HepG2 (cell line): ENCODE measurements around the gene MEIS1. TPM values are rescaled to one million over a fixed set of nuclear protein-coding genes. Genes with fewer than 3 reads are reported as not detected.

Experiments used
- BRCA1 ChIP-seq: sonication (generic); formaldehyde crosslinking; IDR thresholded peaks from 2 replicates; pipeline ENCODE4 v1.4.0; 2020; ENCODE audit warnings: missing genetic modification reagents
- CREM ChIP-seq, 2 experiments: sonication (generic) in 1 of 2; formaldehyde crosslinking in 1 of 2; IDR thresholded peaks; 2 replicates each; pipeline versions ENCODE4 v1.4.0 to v1.6.1; 2016 to 2020; ENCODE audit warnings: antibody characterized with exemption in 1 of 2, mild to moderate bottlenecking in 1 of 2, missing genetic modification reagents in 1 of 2
- FOXO1 ChIP-seq: sonication (generic); formaldehyde crosslinking; IDR thresholded peaks from 2 replicates; pipeline ENCODE4 v1.4.0; 2020; ENCODE audit warnings: missing genetic modification reagents
- KAT7 ChIP-seq: IDR thresholded peaks from 2 replicates; pipeline ENCODE4 v1.6.1; 2018; ENCODE audit warnings: borderline replicate concordance, missing compliant biosample characterization
- KLF16 ChIP-seq, 2 experiments: sonication (generic) in 1 of 2; formaldehyde crosslinking in 1 of 2; IDR thresholded peaks; 2 replicates each; pipeline versions ENCODE4 v1.6.1 to v1.8.0; 2016 to 2023; ENCODE audit warnings: missing genetic modification reagents in 2 of 2, missing compliant biosample characterization in 1 of 2
- PTBP1 ChIP-seq: fragments of 200-400 bp; formaldehyde crosslinking; IDR thresholded peaks from 2 replicates; pipeline ENCODE4 v1.6.1; 2018; ENCODE audit warnings: low read length, low read depth; ENCODE audit not compliant: poor library complexity, severe bottlenecking
- SCMH1 ChIP-seq: sonication (generic); formaldehyde crosslinking; IDR thresholded peaks from 2 replicates; pipeline ENCODE4 v1.9.0; 2021; ENCODE audit warnings: missing genetic modification reagents, mild to moderate bottlenecking, borderline replicate concordance
- SMAD3 ChIP-seq: sonication (generic); formaldehyde crosslinking; IDR thresholded peaks from 2 replicates; pipeline ENCODE4 v1.4.0; 2020; ENCODE audit warnings: missing genetic modification reagents
- SNAI1 ChIP-seq: sonication (generic); formaldehyde crosslinking; IDR thresholded peaks from 2 replicates; pipeline ENCODE4 v1.5.0; 2020; ENCODE audit warnings: mild to moderate bottlenecking, missing genetic modification reagents, borderline replicate concordance
- SNAPC2 ChIP-seq: sonication (generic); formaldehyde crosslinking; IDR thresholded peaks from 2 replicates; pipeline ENCODE4 v1.8.1; 2022; ENCODE audit warnings: mild to moderate bottlenecking, missing genetic modification reagents
- TOE1 ChIP-seq: sonication (generic); formaldehyde crosslinking; IDR thresholded peaks from 2 replicates; pipeline ENCODE4 v1.4.0; 2020; ENCODE audit warnings: mild to moderate bottlenecking, missing genetic modification reagents
- ZBTB20 ChIP-seq: sonication (generic); formaldehyde crosslinking; IDR thresholded peaks from 2 replicates; pipeline ENCODE4 v1.8.1; 2023; ENCODE audit warnings: missing genetic modification reagents, low read depth, mild to moderate bottlenecking, borderline replicate concordance
- ZNF160 ChIP-seq: sonication (generic); formaldehyde crosslinking; IDR thresholded peaks from 2 replicates; pipeline ENCODE4 v1.8.0; 2022; ENCODE audit warnings: mild to moderate bottlenecking, inconsistent platforms, missing genetic modification reagents
- ZNF451 ChIP-seq: sonication (generic); formaldehyde crosslinking; IDR thresholded peaks from 2 replicates; pipeline ENCODE4 v1.5.0; 2020; ENCODE audit warnings: mild to moderate bottlenecking, missing genetic modification reagents
- ZNF543 ChIP-seq: sonication (generic); formaldehyde crosslinking; IDR thresholded peaks from 2 replicates; pipeline ENCODE4 v1.4.0; 2020; ENCODE audit warnings: mild to moderate bottlenecking, missing genetic modification reagents
- ZNF556 ChIP-seq: sonication (generic); formaldehyde crosslinking; IDR thresholded peaks from 2 replicates; pipeline ENCODE4 v1.4.0; 2020; ENCODE audit warnings: mild to moderate bottlenecking, missing genetic modification reagents, borderline replicate concordance
- ZSCAN30 ChIP-seq: sonication (generic); formaldehyde crosslinking; IDR thresholded peaks from 2 replicates; pipeline ENCODE4 v1.5.0; 2020; ENCODE audit warnings: mild to moderate bottlenecking, missing genetic modification reagents
- polyA plus RNA-seq, 8 experiments: library from polyadenylated mRNA; depleted of rRNA in 3 of 8; stranded (reverse) in 7 of 8; unstranded in 1 of 8; fragments of >200 nt; fragmentation: Illumina TruSeq in 4 of 8; extraction: Trizol in 4 of 8; gene quantifications; 2 replicates each; pipeline versions ENCODE4 v1.2.1 to v1.2.3, GENCODE V29; 2011 to 2016; ENCODE audit warnings: low read depth in 4 of 8, missing spikeins in 1 of 8, mixed read lengths in 1 of 8; ENCODE audit not compliant: insufficient read depth in 1 of 8
- total RNA-seq, 5 experiments: library from RNA; depleted of rRNA; stranded (reverse); fragments of >200 nt; fragmentation: Illumina TruSeq; extraction: Trizol; gene quantifications; 2 replicates each; pipeline ENCODE4 v1.2.3, GENCODE V29; 2016; ENCODE audit warnings: low read depth in 1 of 5
- TF ChIP-seq, protein P1 (sequence below): sonication (generic); formaldehyde crosslinking; IDR thresholded peaks from 2 replicates; pipeline ENCODE4 v1.4.0; 2020; ENCODE audit warnings: mild to moderate bottlenecking, missing genetic modification reagents
- TF ChIP-seq, protein P2 (sequence below): sonication (generic); formaldehyde crosslinking; IDR thresholded peaks from 2 replicates; pipeline ENCODE4 v1.9.0; 2022; ENCODE audit warnings: missing genetic modification reagents, mild to moderate bottlenecking, borderline replicate concordance
- TF ChIP-seq, protein P3 (sequence below): IDR thresholded peaks from 2 replicates; pipeline ENCODE4 v1.6.1; 2016
- TF ChIP-seq, protein P4 (sequence below): sonication (generic); formaldehyde crosslinking; IDR thresholded peaks from 2 replicates; pipeline ENCODE4 v1.5.0; 2020; ENCODE audit warnings: mild to moderate bottlenecking, missing genetic modification reagents, moderate library complexity

Gene MEIS1
- total and polyA plus RNA-seq, 2 of the 13 experiments (the other 11 are each of a cell fraction or from before 2014, with no cell fraction given): 3.8 to 6.0 TPM

DNA sequence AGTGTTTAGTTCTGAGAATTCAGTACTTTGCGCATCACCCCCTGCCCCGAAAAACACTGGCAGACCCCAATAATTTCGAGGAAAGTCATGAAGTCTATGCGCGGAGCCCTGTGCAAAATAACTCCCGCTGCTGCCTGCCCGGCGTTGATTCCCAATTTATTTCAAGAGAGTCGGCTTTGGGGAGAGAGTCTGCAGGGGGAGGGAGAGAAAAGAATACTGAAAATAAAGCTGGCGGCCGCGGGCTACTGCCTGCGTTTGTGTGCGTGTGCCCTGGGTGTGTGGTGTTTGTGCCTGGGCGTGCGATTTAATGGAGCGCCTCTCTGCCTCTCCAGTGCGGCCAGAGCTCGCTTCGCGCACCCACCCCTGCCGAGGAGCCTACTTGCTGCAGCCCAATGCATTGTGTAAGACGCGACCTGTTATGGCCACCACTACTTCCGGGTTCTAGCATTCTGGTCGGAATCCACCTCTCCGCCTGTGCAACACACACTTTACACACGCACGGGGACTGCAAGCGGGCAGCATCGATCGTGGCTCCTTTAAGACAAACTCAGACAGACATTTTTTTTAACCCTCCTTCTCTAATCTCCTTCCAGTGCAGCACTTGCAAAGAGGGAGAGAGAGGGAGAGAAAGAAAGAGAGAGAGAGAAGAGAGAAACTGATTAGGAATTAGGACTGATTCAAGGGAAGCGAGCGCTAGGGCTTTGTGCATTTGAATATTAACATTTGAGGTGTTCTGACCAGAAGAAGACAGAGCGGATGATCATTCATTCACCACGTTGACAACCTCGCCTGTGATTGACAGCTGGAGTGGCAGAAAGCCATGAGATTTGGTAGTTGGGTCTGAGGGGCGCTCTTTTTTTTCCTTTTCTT lies at the start of gene MEIS1 (continued):
- TF ChIP-seq, protein P1, sequence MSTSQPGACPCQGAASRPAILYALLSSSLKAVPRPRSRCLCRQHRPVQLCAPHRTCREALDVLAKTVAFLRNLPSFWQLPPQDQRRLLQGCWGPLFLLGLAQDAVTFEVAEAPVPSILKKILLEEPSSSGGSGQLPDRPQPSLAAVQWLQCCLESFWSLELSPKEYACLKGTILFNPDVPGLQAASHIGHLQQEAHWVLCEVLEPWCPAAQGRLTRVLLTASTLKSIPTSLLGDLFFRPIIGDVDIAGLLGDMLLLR (CRISPR knock-in tag): peak; percentile 82
- TF ChIP-seq KAT7 (CRISPR knock-in tag): peak; percentile 86; the same call in 1 of the 2 replicates
- TF ChIP-seq ZSCAN30 (CRISPR knock-in tag): no peak
- TF ChIP-seq SNAPC2: peak; percentile 90; the same call in 1 of the 2 replicates
- TF ChIP-seq SMAD3 (CRISPR knock-in tag): peak; percentile 95
- TF ChIP-seq TOE1 (CRISPR knock-in tag): peak; percentile 80; the same call in 1 of the 2 replicates
- peak; percentile 54; the same call in 1 of the 2 replicates for TF ChIP-seq ZNF160 (CRISPR knock-in tag)
- peak; percentile 86 for TF ChIP-seq PTBP1
- peak; percentile 61; the same call in 1 of the 2 replicates for TF ChIP-seq FOXO1 (CRISPR knock-in tag)
- TF ChIP-seq, protein P2, sequence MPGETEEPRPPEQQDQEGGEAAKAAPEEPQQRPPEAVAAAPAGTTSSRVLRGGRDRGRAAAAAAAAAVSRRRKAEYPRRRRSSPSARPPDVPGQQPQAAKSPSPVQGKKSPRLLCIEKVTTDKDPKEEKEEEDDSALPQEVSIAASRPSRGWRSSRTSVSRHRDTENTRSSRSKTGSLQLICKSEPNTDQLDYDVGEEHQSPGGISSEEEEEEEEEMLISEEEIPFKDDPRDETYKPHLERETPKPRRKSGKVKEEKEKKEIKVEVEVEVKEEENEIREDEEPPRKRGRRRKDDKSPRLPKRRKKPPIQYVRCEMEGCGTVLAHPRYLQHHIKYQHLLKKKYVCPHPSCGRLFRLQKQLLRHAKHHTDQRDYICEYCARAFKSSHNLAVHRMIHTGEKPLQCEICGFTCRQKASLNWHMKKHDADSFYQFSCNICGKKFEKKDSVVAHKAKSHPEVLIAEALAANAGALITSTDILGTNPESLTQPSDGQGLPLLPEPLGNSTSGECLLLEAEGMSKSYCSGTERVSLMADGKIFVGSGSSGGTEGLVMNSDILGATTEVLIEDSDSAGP (CRISPR knock-in tag): peak; percentile 97
- TF ChIP-seq ZNF556 (CRISPR knock-in tag): peak; percentile 66; the same call in 1 of the 2 replicates
- peak in 1 of 2 experiments; percentile 94; a peak in 2 of 4 replicates for TF ChIP-seq KLF16 (CRISPR knock-in tag; IDR thresholded peaks at IDR 0.05)
- TF ChIP-seq BRCA1: 0 out of 2 replicates have a peak, but pooled peaks have one; percentile 42
- TF ChIP-seq ZNF451: no peak
- no peak for TF ChIP-seq SNAI1 (CRISPR knock-in tag)
- TF ChIP-seq CREM (IDR thresholded peaks at IDR 0.05): peak; percentile 71
- TF ChIP-seq CREM (CRISPR knock-in tag; IDR thresholded peaks at IDR 0.05): no peak
- no peak for TF ChIP-seq SCMH1 (CRISPR knock-in tag)
- TF ChIP-seq ZBTB20 (CRISPR knock-in tag): peak; percentile 75; the same call in 1 of the 2 replicates
- TF ChIP-seq, protein P3, sequence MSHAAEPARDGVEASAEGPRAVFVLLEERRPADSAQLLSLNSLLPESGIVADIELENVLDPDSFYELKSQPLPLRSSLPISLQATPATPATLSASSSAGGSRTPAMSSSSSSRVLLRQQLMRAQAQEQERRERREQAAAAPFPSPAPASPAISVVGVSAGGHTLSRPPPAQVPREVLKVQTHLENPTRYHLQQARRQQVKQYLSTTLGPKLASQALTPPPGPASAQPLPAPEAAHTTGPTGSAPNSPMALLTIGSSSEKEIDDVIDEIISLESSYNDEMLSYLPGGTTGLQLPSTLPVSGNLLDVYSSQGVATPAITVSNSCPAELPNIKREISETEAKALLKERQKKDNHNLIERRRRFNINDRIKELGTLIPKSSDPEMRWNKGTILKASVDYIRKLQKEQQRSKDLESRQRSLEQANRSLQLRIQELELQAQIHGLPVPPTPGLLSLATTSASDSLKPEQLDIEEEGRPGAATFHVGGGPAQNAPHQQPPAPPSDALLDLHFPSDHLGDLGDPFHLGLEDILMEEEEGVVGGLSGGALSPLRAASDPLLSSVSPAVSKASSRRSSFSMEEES (CRISPR knock-in tag): peak; percentile 65; the same call in 1 of the 2 replicates
- TF ChIP-seq, protein P4, sequence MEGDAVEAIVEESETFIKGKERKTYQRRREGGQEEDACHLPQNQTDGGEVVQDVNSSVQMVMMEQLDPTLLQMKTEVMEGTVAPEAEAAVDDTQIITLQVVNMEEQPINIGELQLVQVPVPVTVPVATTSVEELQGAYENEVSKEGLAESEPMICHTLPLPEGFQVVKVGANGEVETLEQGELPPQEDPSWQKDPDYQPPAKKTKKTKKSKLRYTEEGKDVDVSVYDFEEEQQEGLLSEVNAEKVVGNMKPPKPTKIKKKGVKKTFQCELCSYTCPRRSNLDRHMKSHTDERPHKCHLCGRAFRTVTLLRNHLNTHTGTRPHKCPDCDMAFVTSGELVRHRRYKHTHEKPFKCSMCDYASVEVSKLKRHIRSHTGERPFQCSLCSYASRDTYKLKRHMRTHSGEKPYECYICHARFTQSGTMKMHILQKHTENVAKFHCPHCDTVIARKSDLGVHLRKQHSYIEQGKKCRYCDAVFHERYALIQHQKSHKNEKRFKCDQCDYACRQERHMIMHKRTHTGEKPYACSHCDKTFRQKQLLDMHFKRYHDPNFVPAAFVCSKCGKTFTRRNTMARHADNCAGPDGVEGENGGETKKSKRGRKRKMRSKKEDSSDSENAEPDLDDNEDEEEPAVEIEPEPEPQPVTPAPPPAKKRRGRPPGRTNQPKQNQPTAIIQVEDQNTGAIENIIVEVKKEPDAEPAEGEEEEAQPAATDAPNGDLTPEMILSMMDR: peak; percentile 38
- peak; percentile 71; the same call in 1 of the 2 replicates for TF ChIP-seq ZNF543 (CRISPR knock-in tag)
